ENCODE results near the gene PYURF. TPM values are rescaled to one million over a fixed set of nuclear protein-coding genes. Genes with fewer than 3 reads are reported as not detected.

The PYURF gene
- 5.9 and 14.3 TPM in 2 replicates for total RNA-seq (2011; cell fraction: chromatin; rRNA removed; ENCODE audit: low replicate concordance)
- 12.6 and 13.3 TPM in 2 replicates for total RNA-seq (2011; cell fraction: nucleolus; rRNA removed)
- total RNA-seq (2011; cell fraction: nucleoplasm; rRNA removed) = 16.2 and 20.5 TPM in 2 replicates
- total RNA-seq (2014; rRNA removed) = 158 and 161 TPM in 2 replicates
- total RNA-seq (2014; rRNA removed; fragmentation: Illumina TruSeq; extraction: Trizol) = 125 and 139 TPM in 2 replicates
- 103 and 108 TPM in 2 replicates for total RNA-seq (2015; rRNA removed; fragmentation: Illumina TruSeq; extraction: Trizol)
- 93.9 and 104 TPM in 2 replicates for total RNA-seq (2021)
- 109 and 136 TPM in 2 replicates for polyA plus RNA-seq (2011; rRNA removed)
- 52.1 and 71.6 TPM in 2 replicates for polyA plus RNA-seq (2011; cell fraction: cytosol; rRNA removed)
- 32.2 and 33.2 TPM in 2 replicates for polyA plus RNA-seq (2011; cell fraction: nucleus; rRNA removed)
- 113 and 132 TPM in 2 replicates for polyA plus RNA-seq (2012)
- polyA plus RNA-seq (2014; fragmentation: Illumina TruSeq; extraction: Trizol) = 89.7 and 95.8 TPM in 2 replicates
- polyA plus RNA-seq (2014; fragmentation: Nextera tagmentation; extraction: Ambion mirVana) = 10 to 100 TPM; 22.5 to 42.8 TPM
- 199 and 229 TPM in 2 replicates for polyA plus RNA-seq (2014; rRNA removed)
- polyA minus RNA-seq (2011; rRNA and poly(A)+ RNA removed) = 36.7 and 37.5 TPM in 2 replicates
- 13.1 and 19.2 TPM in 2 replicates for polyA minus RNA-seq (2011; cell fraction: cytosol; rRNA and poly(A)+ RNA removed)
- polyA minus RNA-seq (2011; cell fraction: nucleus; rRNA and poly(A)+ RNA removed) = 10.2 and 18.8 TPM in 2 replicates
- percentile 97 among the genes with signal in this experiment for Bru-seq, nascent RNA
- BruChase-seq, experiment 1, labeled RNA remaining after a 2-hour chase = percentile 94 among the genes with signal in this experiment
- percentile 95 among the genes with signal in this experiment for BruChase-seq, experiment 2, labeled RNA remaining after a 6-hour chase
- long read RNA-seq, experiment 1, transcript PYURF-201 (2 exons, 1,361 nt) = major isoform, 484 of 505 reads
- long read RNA-seq, experiment 1, partial matches to known transcripts = 13 of 505 reads
- long read RNA-seq, experiment 1, other reads (novel, unspliced or antisense) = 8 of 505 reads
- long read RNA-seq, experiment 2, transcript PYURF-201 (2 exons, 1,361 nt) = major isoform, 115 of 153 reads
- long read RNA-seq, experiment 2, partial matches to known transcripts = 1 of 153 reads
- long read RNA-seq, experiment 2, other reads (novel, unspliced or antisense) = 37 of 153 reads
- long read RNA-seq, experiment 3, transcript PYURF-201 (2 exons, 1,361 nt) = major isoform, 302 of 309 reads
- long read RNA-seq, experiment 3, partial matches to known transcripts = 0 of 309 reads
- long read RNA-seq, experiment 3, other reads (novel, unspliced or antisense) = 7 of 309 reads

GRCh38 chr4:88523325-88524129, at the start of gene PYURF:
Gene PYURF (minus strand): TSS chr4:88523776. CDS start chr4:88523700, 76 bp downstream.
- ChIA-PET POLR2A (interaction anchor here (0.6 to 1.1 kb wide), 2 partner anchors 37 to 307 kb away, joined by 3 read pairs; no protein-coding TSS in a partner anchor), CTCF (ENCODE audit: low intra/inter-chr PET ratio) (no interaction called here)
- peak; percentile 44 for FAIRE-seq
- H3K27ac ChIP-seq (ENCODE audit: extremely low read depth, low read depth, low read length) = peak within 1 kb of the TSS; percentile 79
- peak within 1 kb of the TSS; percentile 85 for H3K4me3 ChIP-seq
- under 1% methylated on average over 51 of the region's 68 CpGs for WGBS (ENCODE audit: insufficient coverage, low coverage, missing lambda C conversion rate)
- H3K9ac ChIP-seq (ENCODE audit: insufficient read depth in 1 of 2, low read depth in 2 of 2, low read length in 2 of 2) = peak within 1 kb of the TSS; percentile 89 to 100
- H3K9me3 ChIP-seq (replicated peaks; ENCODE audit: control insufficient read depth, insufficient read depth, low read depth, low read length) = no peaks in the 10 kb centered on the region
- peaks cover 30% of the 10 kb centered on the region for H3K79me2 ChIP-seq (ENCODE audit: control insufficient read depth, insufficient read depth, low read length)
- ATAC-seq = peak; percentile 95
- BruUV-seq (replicated peaks) = no TSS peak
- H3K4me2 ChIP-seq (ENCODE audit: insufficient read depth, low read length) = peak within 1 kb of the TSS; percentile 90
- intact Hi-C loops (cut with micrococcal nuclease) (loop anchor here (10.0 kb wide), 1 partner anchor 591 kb away; the partner anchor contains the start of gene TIGD2), in situ Hi-C loops (cut with MboI) (no loop called here)
- no peaks in the 10 kb centered on the region; the same call in 1 of the 2 replicates for H4K20me1 ChIP-seq (replicated peaks; ENCODE audit: control insufficient read depth, insufficient read depth, low read length)
- no peaks in the 10 kb centered on the region for H3K27me3 ChIP-seq (ENCODE audit: control insufficient read depth in 2 of 2, insufficient read depth in 2 of 2, low read length in 2 of 2)
- peak within 1 kb of the TSS; percentile 95 for H2AFZ ChIP-seq (ENCODE audit: low read depth, low read length)
- peak; percentile 90 to 96 (median 90) for DNase-seq (ENCODE audit: extremely low read depth in 1 of 4, low spot score in 3 of 4)
- peaks cover 22% of the 10 kb centered on the region for H3K36me3 ChIP-seq (ENCODE audit: control insufficient read depth, insufficient read depth, low read length)
- no peaks in the 10 kb centered on the region for H3K9me1 ChIP-seq (ENCODE audit: control insufficient read depth, insufficient read depth, low read length)
- H3K4me1 ChIP-seq (replicated peaks in 1 of 2; ENCODE audit: control insufficient read depth in 2 of 2, insufficient read depth in 2 of 2, low read length in 2 of 2) = peaks cover 7 to 12% of the 10 kb centered on the region in 2 experiments; a peak in 3 of 5 replicates
- TF ChIP-seq POLR2G (IDR thresholded peaks at IDR 0.05; ENCODE audit: low read depth, low read length) (peak; percentile 99), POLR2A (conservative IDR thresholded peaks at IDR 0.05) (peak; percentile 92), YY1 (IDR thresholded peaks at IDR 0.05; ENCODE audit: borderline replicate concordance in 1 of 3, control insufficient read depth in 1 of 3, extremely low read depth in 1 of 3, insufficient read depth in 3 of 3, insufficient read length in 1 of 3, insufficient replicate concordance in 2 of 3, low read depth in 1 of 3, low read length in 2 of 3) (peak in 1 of 3 experiments; percentile 64), ATF7 (IDR thresholded peaks at IDR 0.05) (peak; percentile 79; the same call in 1 of the 2 replicates), CREB5 (CRISPR knock-in tag; IDR thresholded peaks at IDR 0.05) (no peak), PTBP1 (IDR thresholded peaks at IDR 0.05; ENCODE audit: low read depth, low read length) (no peak), SRSF9 (IDR thresholded peaks at IDR 0.05; ENCODE audit: borderline replicate concordance, low read depth, low read length) (no peak), BCLAF1 (IDR thresholded peaks at IDR 0.05; ENCODE audit: borderline replicate concordance in 1 of 2, control insufficient read depth in 1 of 2, low read depth in 2 of 2, low read length in 1 of 2) (0 out of 4 replicates have a peak, but pooled peaks of 1 of the 2 experiments have one; percentile 52), KHSRP (IDR thresholded peaks at IDR 0.05) (no peak), CTBP1 (IDR thresholded peaks at IDR 0.05; ENCODE audit: borderline replicate concordance) (peak; percentile 84)

Measured in K562 (cell line).